Small intestine (tissue), 7 donors: ENCODE measurements around the gene CAMTA1. TPM values are rescaled to one million over a fixed set of nuclear protein-coding genes. Genes with fewer than 3 reads are reported as not detected.

Source experiments
- DNase-seq, 2 donors: peaks; one replicate each; pipeline versions ENCODE4 v3.0.0 to v3.0.0-alpha.2; 2013
- FAIRE-seq: peaks from 2 replicates; lab custom pipeline; 2012; peaks lifted over from hg19 to GRCh38; lab: Jason Lieb, UNC
- H3K27ac ChIP-seq, 3 donors: one replicate each; pipeline ENCODE4 v1.5.1; 2013; ENCODE audit warnings: low read length in 2 of 3, mild to moderate bottlenecking in 2 of 3, control low read depth in 1 of 3, inconsistent platforms in 1 of 3, low read depth in 1 of 3, moderate library complexity in 1 of 3
- H3K27me3 ChIP-seq, 3 donors: one replicate each; pipeline ENCODE4 v1.6.1; 2013; ENCODE audit warnings: low read length in 3 of 3, inconsistent platforms in 1 of 3; ENCODE audit not compliant: control insufficient read depth in 3 of 3, insufficient read depth in 3 of 3
- H3K36me3 ChIP-seq, 3 donors: one replicate each; pipeline ENCODE4 v1.6.1; 2013; ENCODE audit warnings: low read length in 3 of 3, inconsistent platforms in 1 of 3, low read depth in 1 of 3, mild to moderate bottlenecking in 1 of 3, moderate library complexity in 1 of 3; ENCODE audit not compliant: control insufficient read depth in 3 of 3, insufficient read depth in 2 of 3
- H3K4me1 ChIP-seq, 3 donors: one replicate each; pipeline ENCODE4 v1.6.1; 2013; ENCODE audit warnings: low read length in 2 of 3, inconsistent platforms in 1 of 3, low read depth in 1 of 3, mild to moderate bottlenecking in 1 of 3, moderate library complexity in 1 of 3; ENCODE audit not compliant: control insufficient read depth in 3 of 3, insufficient read depth in 2 of 3
- H3K4me3 ChIP-seq, 3 donors: one replicate each; pipeline ENCODE4 v1.5.1; 2013; ENCODE audit warnings: low read length in 3 of 3, control low read depth in 1 of 3, inconsistent platforms in 1 of 3, low read depth in 1 of 3, mild to moderate bottlenecking in 1 of 3, moderate library complexity in 1 of 3
- H3K9me3 ChIP-seq, 2 donors: one replicate each; pipeline ENCODE4 v1.6.1; 2013; ENCODE audit warnings: low read depth in 1 of 2, low read length in 1 of 2; ENCODE audit not compliant: control insufficient read depth in 2 of 2, insufficient read depth in 1 of 2
- WGBS, 3 donors: extraction: QIAGEN DNeasy Blood & Tissue Kit; methylation state at CpG; one replicate each; pipeline ENCODE4 v1.1.7; 2013; 5-methylcytosine and 5-hydroxymethylcytosine counted together
- polyA plus RNA-seq, 4 donors: library from polyadenylated mRNA; stranded (reverse) in 3 of 4; unstranded in 1 of 4; fragments of 200-250 nt in 3 of 4; fragments of 120-200 nt in 1 of 4; gene quantifications; one replicate each; pipeline versions ENCODE4 v1.2.1 to v1.2.3, GENCODE V29; 2013
- donor health status: healthy with polysubstance abuse.
- donor health status: control.
- donor health status: control.
- donor health status: Bipolar disorder and iron deficiency.
- donor health status: healthy.

CAMTA1 gene
- polyA plus RNA-seq, 4 donors, result 57.6 to 177 (median 147) TPM

GRCh38 chr1:7462617-7463016 lies 677.4 kb downstream of the CAMTA1 start:
- FAIRE-seq (no peak), DNase-seq (no peak)
- Histone ChIP-seq H3K4me1 (no peaks in the 10 kb centered on the region), H3K27me3 (no peaks in the 10 kb centered on the region), H3K27ac (no peak overlapping the region), H3K36me3 (no peaks in the 10 kb centered on the region), H3K9me3 (no peaks in the 10 kb centered on the region), H3K4me3 (no peak overlapping the region)
- 74 to 76% (median 75%) methylated on average over 10 of the region's 10 CpGs for WGBS, 3 donors

- Histone ChIP-seq H3K27me3 (no peaks in the 10 kb centered on the region), H3K9me3 (no peaks in the 10 kb centered on the region), H3K27ac (no peak overlapping the region), H3K4me1 (no peaks in the 10 kb centered on the region), H3K36me3 (no peaks in the 10 kb centered on the region), H3K4me3 (no peak overlapping the region)
- DNase-seq (no peak), FAIRE-seq (no peak)
- 84 to 91% (median 87%) methylated on average over 7 of the region's 7 CpGs for WGBS, 3 donors
Observed at GRCh38 chr1:7463526-7463925, 678.3 kb downstream of the CAMTA1 start.

- Histone ChIP-seq H3K9me3 (no peaks in the 10 kb centered on the region), H3K4me1 (no peaks in the 10 kb centered on the region), H3K36me3 (no peaks in the 10 kb centered on the region), H3K27ac (no peak overlapping the region), H3K27me3 (no peaks in the 10 kb centered on the region), H3K4me3 (no peak overlapping the region)
- FAIRE-seq (no peak), DNase-seq (no peak)
- WGBS, 3 donors, result 81 to 87% (median 83%) methylated on average over 12 of the region's 12 CpGs
Observed at GRCh38 chr1:7464736-7465135, 679.5 kb downstream of the CAMTA1 start.

GRCh38 chr1:7467476-7468175 lies 682.4 kb downstream of the CAMTA1 start:
- Histone ChIP-seq H3K36me3 (no peaks in the 10 kb centered on the region), H3K4me3 (no peak overlapping the region), H3K27me3 (no peaks in the 10 kb centered on the region), H3K9me3 (no peaks in the 10 kb centered on the region), H3K4me1 (peaks cover 0 to 8% (median 0%) of the 10 kb centered on the region in 3 donors), H3K27ac (no peak overlapping the region)
- no peak for DNase-seq
- no peak for FAIRE-seq
- WGBS, 3 donors, result 89 to 92% (median 91%) methylated on average over 27 of the region's 27 CpGs

- FAIRE-seq (no peak), DNase-seq (no peak)
- Histone ChIP-seq H3K27ac (no peak overlapping the region), H3K27me3 (no peaks in the 10 kb centered on the region), H3K4me3 (no peak overlapping the region), H3K4me1 (peaks cover 0 to 8% (median 0%) of the 10 kb centered on the region in 3 donors), H3K36me3 (no peaks in the 10 kb centered on the region), H3K9me3 (no peaks in the 10 kb centered on the region)
- 64 to 83% (median 78%) methylated on average over 9 of the region's 9 CpGs for WGBS, 3 donors
Observed at GRCh38 chr1:7468248-7468647, 683.0 kb downstream of the CAMTA1 start.

GRCh38 chr1:7469255-7469938 lies 684.1 kb downstream of the CAMTA1 start:
- peaks cover 0 to 8% (median 0%) of the 10 kb centered on the region in 3 donors for H3K4me1 ChIP-seq
- H3K27me3 ChIP-seq, result no peaks in the 10 kb centered on the region
- H3K27ac ChIP-seq, result no peak overlapping the region
- H3K36me3 ChIP-seq, result no peaks in the 10 kb centered on the region
- 53 to 68% (median 60%) methylated on average over 13 of the region's 13 CpGs for WGBS, 3 donors
- no peak overlapping the region for H3K4me3 ChIP-seq
- no peaks in the 10 kb centered on the region for H3K9me3 ChIP-seq
- DNase-seq (peak in 1 of 2 donors; percentile 5), FAIRE-seq (no peak)

- Histone ChIP-seq H3K27ac (peak overlapping the region in 2 of 3 donors; percentile 16 to 71), H3K4me3 (no peak overlapping the region), H3K27me3 (no peaks in the 10 kb centered on the region), H3K36me3 (no peaks in the 10 kb centered on the region), H3K9me3 (no peaks in the 10 kb centered on the region), H3K4me1 (peaks cover 0 to 8% (median 0%) of the 10 kb centered on the region in 3 donors)
- FAIRE-seq (no peak), DNase-seq (peak; percentile 24 to 31)
- 31 to 39% (median 32%) methylated on average over 12 of the region's 12 CpGs for WGBS, 3 donors
Observed at GRCh38 chr1:7470904-7471638, 685.8 kb downstream of the CAMTA1 start.

GRCh38 chr1:7471836-7472235 lies 686.6 kb downstream of the CAMTA1 start:
- H3K27ac ChIP-seq, result peak overlapping the region in 1 of 3 donors; percentile 42
- DNase-seq, result no peak

More at GRCh38 chr1:7471836-7472235, 686.6 kb downstream of the CAMTA1 start:
- Histone ChIP-seq H3K27me3 (no peaks in the 10 kb centered on the region), H3K4me1 (peaks cover 0 to 8% (median 0%) of the 10 kb centered on the region in 3 donors), H3K36me3 (no peaks in the 10 kb centered on the region), H3K9me3 (no peaks in the 10 kb centered on the region), H3K4me3 (no peak overlapping the region)
- 68 to 80% (median 79%) methylated on average over 14 of the region's 14 CpGs for WGBS, 3 donors
- FAIRE-seq, result no peak
